SK-N-SH (cell line): ENCODE results near the gene CMTM1. TPM values are rescaled to one million over a fixed set of nuclear protein-coding genes. Genes with fewer than 3 reads are reported as not detected.

Experiments
- CHD2 ChIP-seq: fragments of 150-350 bp; IDR thresholded peaks from 2 replicates; pipeline ENCODE4 v1.6.1; 2018; ENCODE audit warnings: low read length; ENCODE audit not compliant: partially characterized antibody
- EP300 ChIP-seq, 2 experiments: IDR thresholded peaks; 2 replicates each; pipeline versions ENCODE4 v1.4.0 to v1.6.1; 2012; ENCODE audit warnings: borderline replicate concordance in 1 of 2, low read depth in 1 of 2, low read length in 1 of 2
- FOSL2 ChIP-seq: IDR thresholded peaks from 2 replicates; pipeline ENCODE4 v1.4.0; 2012; ENCODE audit warnings: low read depth, mild to moderate bottlenecking, moderate library complexity, borderline replicate concordance
- FOXJ3 ChIP-seq: sonication (generic); formaldehyde crosslinking; IDR thresholded peaks from 2 replicates; pipeline ENCODE4 v1.5.1; 2020; ENCODE audit warnings: mild to moderate bottlenecking, missing genetic modification reagents
- GABPA ChIP-seq: IDR thresholded peaks from 2 replicates; pipeline ENCODE4 v1.4.0; 2012; ENCODE audit warnings: low read depth, mild to moderate bottlenecking
- JUND ChIP-seq: IDR thresholded peaks from 2 replicates; pipeline ENCODE4 v1.4.0; 2012
- MEF2A ChIP-seq: IDR thresholded peaks from 2 replicates; pipeline ENCODE4 v1.4.0; 2012; ENCODE audit warnings: low read depth, borderline replicate concordance
- MXI1 ChIP-seq: IDR thresholded peaks from 2 replicates; pipeline ENCODE4 v1.6.1; 2012; ENCODE audit warnings: mild to moderate bottlenecking, low read depth, low read length, improper control_type of control experiment
- NFIC ChIP-seq: IDR thresholded peaks from 2 replicates; pipeline ENCODE4 v1.4.0; 2012; ENCODE audit warnings: borderline replicate concordance
- NRF1 ChIP-seq: IDR thresholded peaks from 2 replicates; pipeline ENCODE4 v1.6.1; 2012; ENCODE audit warnings: low read depth, mild to moderate bottlenecking, low read length
- POLR2AphosphoS5 ChIP-seq: IDR thresholded peaks from 2 replicates; pipeline ENCODE4 v1.6.1; 2012; ENCODE audit warnings: low read depth, low read length
- REST ChIP-seq: IDR thresholded peaks from 2 replicates; pipeline ENCODE4 v1.6.1; 2012; ENCODE audit warnings: mild to moderate bottlenecking, low read depth, low read length, moderate library complexity
- SMC3 ChIP-seq: IDR thresholded peaks from 2 replicates; pipeline ENCODE4 v1.6.1; 2012; ENCODE audit warnings: low read depth, low read length, improper control_type of control experiment
- TAF1 ChIP-seq: IDR thresholded peaks from 2 replicates; pipeline ENCODE4 v1.6.1; 2012; ENCODE audit warnings: low read depth, mild to moderate bottlenecking, low read length, moderate library complexity, borderline replicate concordance
- TCF12 ChIP-seq: IDR thresholded peaks from 2 replicates; pipeline ENCODE4 v1.4.0; 2012
- TEAD4 ChIP-seq: IDR thresholded peaks from 2 replicates; pipeline ENCODE4 v1.4.0; 2012; ENCODE audit warnings: mild to moderate bottlenecking, borderline replicate concordance; ENCODE audit not compliant: insufficient read depth
- USF2 ChIP-seq: fragments of 150-350 bp; IDR thresholded peaks from 2 replicates; pipeline ENCODE4 v1.6.1; 2017; ENCODE audit warnings: antibody characterized with exemption, low read length, low read depth, borderline replicate concordance
- YY1 ChIP-seq: IDR thresholded peaks from 2 replicates; pipeline ENCODE4 v1.4.0; 2012; ENCODE audit warnings: low read depth, mild to moderate bottlenecking
- ZBTB33 ChIP-seq: IDR thresholded peaks from 2 replicates; pipeline ENCODE4 v1.4.0; 2012; ENCODE audit warnings: low read depth, borderline replicate concordance
- polyA plus RNA-seq, 3 experiments: library from polyadenylated mRNA; depleted of rRNA; stranded (reverse); fragments of >200 nt; gene quantifications; 2 replicates each; pipeline ENCODE4 v1.2.3, GENCODE V29; 2012

The CMTM1 gene
- polyA plus RNA-seq, 1 of the 3 experiments (the other 2 are of a cell fraction) = 3.7 TPM

GRCh38 chr16:66516808-66517585 lies 49.2 kb upstream of the CMTM1 start (continued):
- peak; percentile 78; the same call in 1 of the 2 replicates for TF ChIP-seq ZBTB33
- peak; percentile 71; the same call in 1 of the 2 replicates for TF ChIP-seq POLR2AphosphoS5
- no peak for TF ChIP-seq USF2
- TF ChIP-seq MXI1 = peak; percentile 39; the same call in 1 of the 2 replicates
- TF ChIP-seq YY1 = no peak
- TF ChIP-seq REST = peak; percentile 64; the same call in 1 of the 2 replicates
- peak in 1 of 2 experiments; percentile 78; a peak in 1 of 4 replicates for TF ChIP-seq EP300 (IDR thresholded peaks at IDR 0.05; ENCODE audit: borderline replicate concordance in 1 of 2, low read depth in 1 of 2, low read length in 1 of 2)
- TF ChIP-seq FOXJ3 (CRISPR knock-in tag) = no peak
- 0 out of 2 replicates have a peak, but pooled peaks have one; percentile 35 for TF ChIP-seq TAF1
- peak; percentile 84 for TF ChIP-seq JUND
- peak; percentile 91 for TF ChIP-seq FOSL2
- TF ChIP-seq NFIC = peak; percentile 99
- no peak for TF ChIP-seq NRF1
- peak; percentile 73 for TF ChIP-seq GABPA
- TF ChIP-seq MEF2A = no peak
- peak; percentile 89 for TF ChIP-seq TCF12
- peak; percentile 47; the same call in 1 of the 2 replicates for TF ChIP-seq TEAD4
- no peak for TF ChIP-seq SMC3
- TF ChIP-seq CHD2 = no peak
